Endothelial cell of umbilical vein (primary cell): ENCODE data around the gene DNHD1.

ENCODE experiments used
- EZH2 ChIP-seq: IDR thresholded peaks from 2 replicates; pipeline ENCODE4 v1.6.1; 2012; ENCODE audit warnings: borderline replicate concordance, low read depth, mild to moderate bottlenecking, moderate library complexity, low read length, inconsistent platforms; ENCODE audit not compliant: severe bottlenecking
- MYC ChIP-seq: IDR thresholded peaks from one replicate; pipeline ENCODE4 v1.6.1; 2011; ENCODE audit warnings: mild to moderate bottlenecking, low read depth, low read length
- POLR2A ChIP-seq: IDR thresholded peaks from 2 replicates; pipeline ENCODE4 v1.6.1; 2012; ENCODE audit warnings: low read depth, mild to moderate bottlenecking, control low read depth, low read length
- POLR2AphosphoS5 ChIP-seq: IDR thresholded peaks from 2 replicates; pipeline ENCODE4 v1.6.1; 2012; ENCODE audit warnings: low read depth, mild to moderate bottlenecking, control low read depth, low read length, moderate library complexity; ENCODE audit not compliant: insufficient read depth
- TF ChIP-seq, protein P1 (sequence below), 2 donors: IDR thresholded peaks; 1 replicate in 1 of 2; 2 replicates in 1 of 2; pipeline ENCODE4 v1.5.1; 2011; ENCODE audit warnings: low read length in 2 of 2, mild to moderate bottlenecking in 2 of 2, moderate library complexity in 2 of 2, control low read depth in 1 of 2, inconsistent platforms in 1 of 2, low read depth in 1 of 2; ENCODE audit not compliant: insufficient read depth in 1 of 2; ENCODE audit errors: extremely low read depth in 1 of 2

DNA sequence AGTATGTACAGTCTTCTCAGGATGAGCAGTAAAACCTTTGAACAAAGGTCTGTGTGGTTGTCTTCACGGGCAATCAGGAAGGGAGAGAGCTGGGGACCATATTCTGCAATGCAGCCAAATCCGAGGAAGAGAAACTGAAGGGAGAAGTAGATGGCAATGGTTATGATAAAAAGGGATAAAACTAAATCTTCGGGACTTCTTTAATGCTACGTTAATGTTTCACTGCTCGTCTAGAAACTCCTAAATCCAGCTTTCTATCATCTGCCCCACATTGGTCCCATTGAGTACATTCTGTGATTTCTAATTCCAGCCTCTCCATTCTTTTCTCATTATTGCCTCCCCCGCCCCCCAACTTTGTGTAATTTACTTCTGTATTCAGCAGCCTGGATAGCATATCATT lies 14.1 kb upstream of the DNHD1 start:
- TF ChIP-seq, protein P1, sequence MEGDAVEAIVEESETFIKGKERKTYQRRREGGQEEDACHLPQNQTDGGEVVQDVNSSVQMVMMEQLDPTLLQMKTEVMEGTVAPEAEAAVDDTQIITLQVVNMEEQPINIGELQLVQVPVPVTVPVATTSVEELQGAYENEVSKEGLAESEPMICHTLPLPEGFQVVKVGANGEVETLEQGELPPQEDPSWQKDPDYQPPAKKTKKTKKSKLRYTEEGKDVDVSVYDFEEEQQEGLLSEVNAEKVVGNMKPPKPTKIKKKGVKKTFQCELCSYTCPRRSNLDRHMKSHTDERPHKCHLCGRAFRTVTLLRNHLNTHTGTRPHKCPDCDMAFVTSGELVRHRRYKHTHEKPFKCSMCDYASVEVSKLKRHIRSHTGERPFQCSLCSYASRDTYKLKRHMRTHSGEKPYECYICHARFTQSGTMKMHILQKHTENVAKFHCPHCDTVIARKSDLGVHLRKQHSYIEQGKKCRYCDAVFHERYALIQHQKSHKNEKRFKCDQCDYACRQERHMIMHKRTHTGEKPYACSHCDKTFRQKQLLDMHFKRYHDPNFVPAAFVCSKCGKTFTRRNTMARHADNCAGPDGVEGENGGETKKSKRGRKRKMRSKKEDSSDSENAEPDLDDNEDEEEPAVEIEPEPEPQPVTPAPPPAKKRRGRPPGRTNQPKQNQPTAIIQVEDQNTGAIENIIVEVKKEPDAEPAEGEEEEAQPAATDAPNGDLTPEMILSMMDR (IDR thresholded peaks at IDR 0.05; ENCODE audit: extremely low read depth in 1 of 2, insufficient read depth in 1 of 2, low read depth in 1 of 2, low read length in 2 of 2), result no peak
- no peak for TF ChIP-seq POLR2A
- TF ChIP-seq POLR2AphosphoS5, result no peak
- no peak for TF ChIP-seq EZH2
- no peak for TF ChIP-seq MYC
